NCI-H128 (cell line): ENCODE measurements around the gene NDUFA9.

Experiments
- DNase-seq: peaks from one replicate; lab custom pipeline; 2025; ENCODE audit not compliant: unreplicated experiment; lab: John Stamatoyannopoulos, UW

Gene NDUFA9

GRCh38 chr12:4690760-4691159 lies 41.8 kb downstream of the NDUFA9 start:
- DNase-seq: no peak
